H9 (cell line): ENCODE measurements around the gene EIF3B. TPM values are rescaled to one million over a fixed set of nuclear protein-coding genes. Genes with fewer than 3 reads are reported as not detected.
"Not testable (repeated sequence)": the region's sequence is repeated elsewhere in the genome, so short reads cannot be mapped to it uniquely, and the experiment has no call there.

Source experiments
- DNase-seq: peaks from one replicate; pipeline ENCODE4 v3.0.0-alpha.2; 2017
- H2AFZ ChIP-seq: one replicate; pipeline ENCODE4 v1.6.1; 2013; ENCODE audit warnings: mild to moderate bottlenecking, low read length, control low read depth, moderate library complexity
- H2AK5ac ChIP-seq: 2 replicates; pipeline ENCODE4 v1.6.1; 2013; ENCODE audit warnings: low read length, control low read depth, mixed read lengths; ENCODE audit not compliant: insufficient read length
- H2BK120ac ChIP-seq: one replicate; pipeline ENCODE4 v1.6.1; 2013; ENCODE audit warnings: low read depth, mild to moderate bottlenecking, low read length, control low read depth, inconsistent platforms; ENCODE audit not compliant: poor library complexity, severe bottlenecking
- H2BK12ac ChIP-seq: 2 replicates; pipeline ENCODE4 v1.6.1; 2013; ENCODE audit warnings: low read length, control low read depth, mixed read lengths, low read depth; ENCODE audit not compliant: insufficient read length
- H2BK15ac ChIP-seq: 2 replicates; pipeline ENCODE4 v1.6.1; 2013; ENCODE audit warnings: low read depth, low read length, control low read depth
- H2BK20ac ChIP-seq: one replicate; pipeline ENCODE4 v1.6.1; 2013; ENCODE audit warnings: low read depth, mild to moderate bottlenecking, low read length, control low read depth, inconsistent platforms; ENCODE audit not compliant: poor library complexity, severe bottlenecking
- H2BK5ac ChIP-seq: 2 replicates; pipeline ENCODE4 v1.6.1; 2013; ENCODE audit warnings: low read length, control low read depth, mixed read lengths; ENCODE audit not compliant: insufficient read length
- H3K14ac ChIP-seq: 2 replicates; pipeline ENCODE4 v1.6.1; 2013; ENCODE audit warnings: low read length, control low read depth; ENCODE audit not compliant: insufficient read depth
- H3K18ac ChIP-seq: 2 replicates; pipeline ENCODE4 v1.6.1; 2013; ENCODE audit warnings: low read depth, mild to moderate bottlenecking, mixed read lengths, low read length, control low read depth; ENCODE audit not compliant: insufficient read length
- H3K23ac ChIP-seq: 2 replicates; pipeline ENCODE4 v1.6.1; 2013; ENCODE audit warnings: low read length, control low read depth, mixed read lengths, low read depth; ENCODE audit not compliant: insufficient read length
- H3K23me2 ChIP-seq: 2 replicates; pipeline ENCODE4 v1.6.1; 2013; ENCODE audit warnings: low read depth, mild to moderate bottlenecking, mixed read lengths, low read length, control low read depth; ENCODE audit not compliant: insufficient read length, poor library complexity, severe bottlenecking
- H3K27ac ChIP-seq: 2 replicates; pipeline ENCODE4 v1.5.1; 2013; ENCODE audit warnings: low read length, control low read depth, mixed read lengths, low read depth; ENCODE audit not compliant: insufficient read length
- H3K27me3 ChIP-seq: 2 replicates; pipeline ENCODE4 v1.6.1; 2013; ENCODE audit warnings: low read length, control low read depth, inconsistent platforms; ENCODE audit not compliant: insufficient read depth
- H3K4ac ChIP-seq: 2 replicates; pipeline ENCODE4 v1.6.1; 2013; ENCODE audit warnings: low read depth, mild to moderate bottlenecking, control low read depth, inconsistent platforms, low read length, moderate library complexity
- H3K4me1 ChIP-seq: 2 replicates; pipeline ENCODE4 v1.6.1; 2013; ENCODE audit warnings: low read length, control low read depth, inconsistent platforms; ENCODE audit not compliant: insufficient read depth
- H3K4me2 ChIP-seq: 2 replicates; pipeline ENCODE4 v1.6.1; 2013; ENCODE audit warnings: low read length, control low read depth, mixed read lengths; ENCODE audit not compliant: insufficient read length, insufficient read depth
- H3K56ac ChIP-seq: 2 replicates; pipeline ENCODE4 v1.6.1; 2013; ENCODE audit warnings: low read depth, mild to moderate bottlenecking, mixed read lengths, low read length, control low read depth; ENCODE audit not compliant: insufficient read length
- H3K79me1 ChIP-seq: 2 replicates; pipeline ENCODE4 v1.6.1; 2013; ENCODE audit warnings: low read depth, mild to moderate bottlenecking, moderate library complexity, low read length, control low read depth, inconsistent platforms; ENCODE audit not compliant: insufficient read depth, poor library complexity, severe bottlenecking
- H3K79me2 ChIP-seq: 2 replicates; pipeline ENCODE4 v1.6.1; 2013; ENCODE audit warnings: low read length, control low read depth, inconsistent platforms; ENCODE audit not compliant: insufficient read depth
- H3K9ac ChIP-seq: 2 replicates; pipeline ENCODE4 v1.6.1; 2013; ENCODE audit warnings: low read length, control low read depth, mixed read lengths; ENCODE audit not compliant: insufficient read length; ENCODE audit errors: extremely low read depth
- H3K9me3 ChIP-seq: one replicate; pipeline ENCODE4 v1.6.1; 2013; ENCODE audit warnings: low read depth, low read length, inconsistent platforms; ENCODE audit not compliant: control insufficient read depth
- H3T11ph ChIP-seq: one replicate; pipeline ENCODE4 v1.6.1; 2013; ENCODE audit warnings: mild to moderate bottlenecking, low read length, control low read depth, inconsistent platforms
- H4K20me1 ChIP-seq: one replicate; pipeline ENCODE4 v1.6.1; 2013; ENCODE audit not compliant: control insufficient read depth, insufficient read length, insufficient read depth
- H4K5ac ChIP-seq: 2 replicates; pipeline ENCODE4 v1.6.1; 2013; ENCODE audit warnings: low read depth, mild to moderate bottlenecking, mixed read lengths, low read length, control low read depth; ENCODE audit not compliant: insufficient read length
- H4K8ac ChIP-seq: replicated peaks from 2 replicates; pipeline ENCODE4 v1.6.1; 2013; ENCODE audit warnings: low read length, control low read depth, mixed read lengths, low read depth; ENCODE audit not compliant: insufficient read length
- H4K91ac ChIP-seq: 2 replicates; pipeline ENCODE4 v1.6.1; 2013; ENCODE audit warnings: low read depth, mild to moderate bottlenecking, moderate library complexity, mixed read lengths, low read length, control low read depth; ENCODE audit not compliant: insufficient read length
- H3K27ac Mint-ChIP-seq, 3 experiments: 2 replicates in 2 of 3; 3 replicates in 1 of 3; pipeline ENCODE4 v1.8.0; 2020 to 2021; ENCODE audit warnings: mixed read lengths in 3 of 3, mild to moderate bottlenecking in 1 of 3, moderate library complexity in 1 of 3
- H3K27me3 Mint-ChIP-seq: 2 replicates; pipeline ENCODE4 v1.8.0; 2021; ENCODE audit warnings: low read depth, mild to moderate bottlenecking, moderate library complexity, mixed read lengths
- H3K36me3 Mint-ChIP-seq, 3 experiments: 2 replicates in 2 of 3; 3 replicates in 1 of 3; pipeline ENCODE4 v1.8.0; 2020 to 2021; ENCODE audit warnings: low read depth in 3 of 3, mixed read lengths in 3 of 3; ENCODE audit not compliant: insufficient read depth in 1 of 3
- H3K4me1 Mint-ChIP-seq, 2 experiments: 2 replicates each; pipeline ENCODE4 v1.8.0; 2020; ENCODE audit warnings: mixed read lengths in 2 of 2
- H3K4me3 Mint-ChIP-seq, 2 experiments: 2 replicates in 1 of 2; 3 replicates in 1 of 2; pipeline ENCODE4 v1.8.0; 2020 to 2021; ENCODE audit warnings: mild to moderate bottlenecking in 2 of 2, mixed read lengths in 2 of 2, moderate library complexity in 1 of 2
- H3K9me3 Mint-ChIP-seq, 2 experiments: 2 replicates in 1 of 2; 3 replicates in 1 of 2; pipeline ENCODE4 v1.8.0; 2020; ENCODE audit warnings: mild to moderate bottlenecking in 2 of 2, mixed read lengths in 2 of 2, moderate library complexity in 1 of 2
- WGBS: extraction: QIAGEN DNeasy Blood & Tissue Kit; methylation state at CpG from one replicate; pipeline ENCODE4 v1.1.7; 2013; ENCODE audit warnings: missing lambda C conversion rate, low lambda C conversion rate, mixed read lengths; ENCODE audit not compliant: insufficient read length; ENCODE audit errors: extremely low coverage; 5-methylcytosine and 5-hydroxymethylcytosine counted together
- long read RNA-seq: library from polyadenylated mRNA; unstranded; transcript quantifications from one replicate; pipeline ENCODE4 v2.0.0, GENCODE V29; 2020
- total RNA-seq: library from RNA; stranded (reverse); gene quantifications from 2 replicates; pipeline ENCODE4 v1.2.1, GENCODE V29; 2021
- TF ChIP-seq, protein P1 (sequence below): fragments of 200-600 bp; sonication (generic); conservative IDR thresholded peaks from 3 replicates; pipeline ENCODE4 v1.8.0; 2021; ENCODE audit warnings: antibody characterized with exemption, mild to moderate bottlenecking

EIF3B gene
- total RNA-seq: 337 and 343 TPM in 2 replicates
- long read RNA-seq, transcript EIF3B-201 (19 exons, 3,055 nt): major isoform, 10 of 99 reads
- long read RNA-seq, partial matches to known transcripts: 55 of 99 reads
- long read RNA-seq, other reads (novel, unspliced or antisense): 28 of 99 reads

DNA sequence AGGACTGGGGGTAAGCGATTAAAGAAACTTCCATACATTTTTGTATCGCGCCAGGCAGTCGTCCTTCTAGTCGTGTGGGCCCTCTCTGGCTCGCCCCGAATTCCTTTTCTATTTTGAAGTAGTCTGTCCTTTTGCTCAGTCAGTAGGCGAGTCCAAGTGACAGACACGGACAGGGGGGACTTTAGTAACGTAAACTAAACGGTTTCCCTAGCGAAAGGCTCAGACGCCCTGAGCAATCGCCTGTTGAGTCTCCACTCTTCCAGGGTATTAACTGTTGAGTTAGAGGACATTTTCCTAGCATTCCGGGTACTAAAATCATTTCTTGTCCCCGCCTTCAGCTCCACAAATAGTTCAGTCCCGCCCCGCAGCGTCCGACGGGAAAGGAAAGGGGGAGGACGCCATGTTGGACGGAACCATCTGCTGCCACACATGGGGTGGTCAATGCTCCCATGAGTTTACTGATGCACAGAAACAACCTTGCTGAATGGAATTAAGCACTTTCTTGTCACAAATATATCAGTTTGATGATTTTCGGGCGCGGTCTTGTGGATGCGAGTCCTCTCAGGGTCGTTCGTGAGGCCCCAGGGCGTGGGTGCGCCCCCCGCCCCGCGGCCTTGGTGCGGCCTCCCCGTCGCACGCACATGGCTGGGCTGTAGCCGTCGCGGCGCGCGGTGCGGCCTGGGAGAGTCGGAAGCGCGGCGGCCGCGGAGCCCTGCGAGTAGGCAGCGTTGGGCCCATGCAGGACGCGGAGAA, at the start of gene EIF3B:
Gene EIF3B (plus strand): TSS at position 642 of the 753 bp plus-strand sequence. CDS start 95 bp downstream, at position 737.
- Histone ChIP-seq H3K23me2 (peaks cover 3% of the 10 kb centered on the region), H3K23ac (no peak within 1 kb of the TSS), H3K4me1 (no peaks in the 10 kb centered on the region), H2BK120ac (peak within 1 kb of the TSS; percentile 100), H3K56ac (peak within 1 kb of the TSS; percentile 99), H4K20me1 (no peaks in the 10 kb centered on the region), H3K4me2 (peak within 1 kb of the TSS; percentile 70), H4K5ac (peak within 1 kb of the TSS; percentile 98), H4K91ac (peak within 1 kb of the TSS; percentile 77), H3K9ac (peak within 1 kb of the TSS; percentile 98), H2BK15ac (no peak within 1 kb of the TSS), H3K27me3 (no peaks in the 10 kb centered on the region), H2BK5ac (peak within 1 kb of the TSS; percentile 99), H3K27ac (peak within 1 kb of the TSS; percentile 96), H3K9me3 (no peaks in the 10 kb centered on the region), H2AFZ (peak within 1 kb of the TSS; percentile 98), H3K18ac (peak within 1 kb of the TSS; percentile 99), H3K14ac (peak within 1 kb of the TSS; percentile 99), H3K4ac (peak within 1 kb of the TSS; percentile 76; the same call in 1 of the 2 replicates), H2BK20ac (peak within 1 kb of the TSS; percentile 78), H4K8ac (no peak within 1 kb of the TSS), H2AK5ac (no peak within 1 kb of the TSS), H2BK12ac (peak within 1 kb of the TSS; percentile 97), H3K79me1 (no peaks in the 10 kb centered on the region), H3T11ph (peak within 1 kb of the TSS; percentile 100), H3K79me2 (peaks cover 42% of the 10 kb centered on the region)
- Mint-ChIP-seq H3K9me3 (no peaks in the 10 kb centered on the region; a peak in 1 of 5 replicates), H3K27ac (peak within 1 kb of the TSS; percentile 100), H3K36me3 (peaks cover 20 to 56% (median 34%) of the 10 kb centered on the region in 3 experiments), H3K27me3 (no peaks in the 10 kb centered on the region), H3K4me1 (peaks cover 11 to 19% of the 10 kb centered on the region in 2 experiments), H3K4me3 (peak within 1 kb of the TSS; percentile 93 to 95)
- no CpG with 5 or more reads among the region's 55 CpGs for WGBS
- peak; percentile 87 for DNase-seq
- TF ChIP-seq, protein P1, sequence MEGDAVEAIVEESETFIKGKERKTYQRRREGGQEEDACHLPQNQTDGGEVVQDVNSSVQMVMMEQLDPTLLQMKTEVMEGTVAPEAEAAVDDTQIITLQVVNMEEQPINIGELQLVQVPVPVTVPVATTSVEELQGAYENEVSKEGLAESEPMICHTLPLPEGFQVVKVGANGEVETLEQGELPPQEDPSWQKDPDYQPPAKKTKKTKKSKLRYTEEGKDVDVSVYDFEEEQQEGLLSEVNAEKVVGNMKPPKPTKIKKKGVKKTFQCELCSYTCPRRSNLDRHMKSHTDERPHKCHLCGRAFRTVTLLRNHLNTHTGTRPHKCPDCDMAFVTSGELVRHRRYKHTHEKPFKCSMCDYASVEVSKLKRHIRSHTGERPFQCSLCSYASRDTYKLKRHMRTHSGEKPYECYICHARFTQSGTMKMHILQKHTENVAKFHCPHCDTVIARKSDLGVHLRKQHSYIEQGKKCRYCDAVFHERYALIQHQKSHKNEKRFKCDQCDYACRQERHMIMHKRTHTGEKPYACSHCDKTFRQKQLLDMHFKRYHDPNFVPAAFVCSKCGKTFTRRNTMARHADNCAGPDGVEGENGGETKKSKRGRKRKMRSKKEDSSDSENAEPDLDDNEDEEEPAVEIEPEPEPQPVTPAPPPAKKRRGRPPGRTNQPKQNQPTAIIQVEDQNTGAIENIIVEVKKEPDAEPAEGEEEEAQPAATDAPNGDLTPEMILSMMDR: no peak

DNA sequence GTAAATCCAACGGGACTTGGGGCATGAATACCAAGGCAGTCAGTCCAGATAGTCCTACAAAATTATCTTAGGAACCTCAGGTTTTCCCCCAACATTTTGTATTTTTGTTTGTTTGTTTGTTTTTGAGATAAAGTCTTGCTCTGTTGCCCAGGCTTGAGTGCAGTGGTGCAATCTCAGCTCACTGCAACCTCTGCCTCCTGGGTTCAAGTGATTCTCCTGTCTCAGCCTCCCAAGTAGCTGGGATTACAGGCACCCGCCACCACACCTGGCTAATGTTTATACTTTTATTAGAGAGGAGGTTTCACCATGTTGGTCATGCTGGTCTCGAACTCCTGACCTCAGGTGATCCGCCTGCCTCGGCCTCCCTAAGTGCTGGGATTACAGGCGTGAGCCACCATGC, 49.4 kb upstream of the EIF3B start:
- H2BK120ac ChIP-seq, H2BK15ac ChIP-seq, H2BK12ac ChIP-seq, H3K14ac ChIP-seq, H3K27me3 ChIP-seq, H3K4ac ChIP-seq, H4K8ac ChIP-seq, H2BK20ac ChIP-seq, H3K27ac ChIP-seq, H3K4me3 Mint-ChIP-seq, DNase-seq, H3K23ac ChIP-seq, H3K56ac ChIP-seq, H3K27ac Mint-ChIP-seq, H2AK5ac ChIP-seq, H3K79me2 ChIP-seq, H3K9ac ChIP-seq, H3K27me3 Mint-ChIP-seq, H4K5ac ChIP-seq, H4K20me1 ChIP-seq, H2AFZ ChIP-seq, H3K23me2 ChIP-seq, H2BK5ac ChIP-seq, H3K4me1 ChIP-seq, H3T11ph ChIP-seq, H4K91ac ChIP-seq, H3K9me3 ChIP-seq, H3K18ac ChIP-seq, H3K4me2 ChIP-seq: not testable (repeated sequence)
- no CpG with 5 or more reads among the region's 6 CpGs for WGBS
- H3K79me1 ChIP-seq: peaks cover 10% of the 10 kb centered on the region
- Mint-ChIP-seq H3K9me3 (peaks cover 18 to 24% of the 10 kb centered on the region in 2 experiments), H3K4me1 (peaks cover 28 to 36% of the 10 kb centered on the region in 2 experiments), H3K36me3 (peaks cover 16 to 28% (median 25%) of the 10 kb centered on the region in 3 experiments)
